SK-N-SH (cell line): ENCODE results near the gene RASAL2. TPM values are rescaled to one million over a fixed set of nuclear protein-coding genes. Genes with fewer than 3 reads are reported as not detected.

Source experiments
- CTCF ChIA-PET: fragments of 300-600, 350-600 bp; formaldehyde crosslinking; extraction: SDS; loops from one replicate; lab custom pipeline; 2021; lab: Yijun Ruan, JAX
- POLR2A ChIA-PET: fragments of 350-600 bp; sonication (Branson Sonifier 250); formaldehyde crosslinking; extraction: SDS; loops from one replicate; lab custom pipeline; 2020; ENCODE audit warnings: antibody characterized with exemption, inconsistent platforms; lab: Yijun Ruan, JAX
- DNase-seq: peaks from one replicate; pipeline ENCODE4 v3.0.0; 2012
- H2AFZ ChIP-seq: fragments of 200-600 bp; sonication (generic); 2 replicates; pipeline ENCODE4 v1.8.1; 2016; ENCODE audit warnings: antibody characterized with exemption, mild to moderate bottlenecking, low read depth
- H3F3A ChIP-seq: fragments of 200-600 bp; sonication (generic); replicated peaks from 2 replicates; pipeline ENCODE3; 2016; ENCODE audit warnings: antibody characterized with exemption, mild to moderate bottlenecking; ENCODE audit not compliant: insufficient read depth
- H3K27ac ChIP-seq, 2 experiments: fragments of 200-500 bp in 1 of 2; fragments of 200-600 bp in 1 of 2; sonication (Bioruptor generic) in 1 of 2; sonication (generic), shearing (Covaris generic) in 1 of 2; 2 replicates each; pipeline versions ENCODE4 v1.5.1 to v1.6.1; 2014 to 2016; ENCODE audit warnings: low read depth in 2 of 2, inconsistent platforms in 1 of 2, low read length in 1 of 2, mild to moderate bottlenecking in 1 of 2, mixed read lengths in 1 of 2
- H3K27me3 ChIP-seq: fragments of 200-600 bp; sonication (generic), shearing (Covaris generic); 2 replicates; pipeline ENCODE4 v1.6.1; 2016; ENCODE audit warnings: mixed run types; ENCODE audit not compliant: insufficient read depth
- H3K36me3 ChIP-seq, 2 experiments: fragments of 200-500 bp in 1 of 2; fragments of 200-600 bp in 1 of 2; sonication (Bioruptor generic) in 1 of 2; sonication (generic) in 1 of 2; replicated peaks in 1 of 2; 2 replicates each; pipeline versions ENCODE3 to v1.5.1; 2014 to 2016; ENCODE audit warnings: low read length in 1 of 2, mild to moderate bottlenecking in 1 of 2; ENCODE audit not compliant: insufficient read depth in 2 of 2, control insufficient read depth in 1 of 2
- H3K4me1 ChIP-seq, 2 experiments: fragments of 200-500 bp in 1 of 2; fragments of 200-600 bp in 1 of 2; sonication (Bioruptor generic) in 1 of 2; sonication (generic), shearing (Covaris generic) in 1 of 2; 2 replicates each; pipeline versions ENCODE4 v1.5.1 to v1.6.1; 2014 to 2016; ENCODE audit warnings: low read depth in 1 of 2, low read length in 1 of 2, mixed run types in 1 of 2; ENCODE audit not compliant: insufficient read depth in 2 of 2, control insufficient read depth in 1 of 2
- H3K4me2 ChIP-seq: fragments of 200-600 bp; sonication (generic), shearing (Covaris generic); 2 replicates; pipeline ENCODE4 v1.6.1; 2017; ENCODE audit warnings: mixed run types
- H3K4me3 ChIP-seq, 2 experiments: fragments of 200-500 bp in 1 of 2; fragments of 200-600 bp in 1 of 2; sonication (Bioruptor generic) in 1 of 2; sonication (generic), shearing (Covaris generic) in 1 of 2; 2 replicates each; pipeline versions ENCODE4 v1.5.1 to v1.8.1; 2014 to 2016; ENCODE audit warnings: low read depth in 2 of 2, inconsistent platforms in 1 of 2, low read length in 1 of 2, mild to moderate bottlenecking in 1 of 2, mixed read lengths in 1 of 2, moderate library complexity in 1 of 2
- H3K79me2 ChIP-seq: fragments of 200-600 bp; sonication (generic); 2 replicates; pipeline ENCODE4 v1.8.1; 2017; ENCODE audit warnings: mild to moderate bottlenecking; ENCODE audit not compliant: insufficient read depth
- H3K9ac ChIP-seq: fragments of 200-600 bp; sonication (generic); 2 replicates; pipeline ENCODE4 v1.6.1; 2017; ENCODE audit warnings: mixed run types
- H3K9me2 ChIP-seq: fragments of 200-600 bp; sonication (generic); 2 replicates; pipeline ENCODE4 v1.6.1; 2017; ENCODE audit warnings: mixed run types
- H3K9me3 ChIP-seq: fragments of 200-600 bp; sonication (generic); 2 replicates; pipeline ENCODE4 v1.6.1; 2017; ENCODE audit warnings: mixed run types, mild to moderate bottlenecking, moderate library complexity
- H4K20me1 ChIP-seq: fragments of 200-600 bp; sonication (generic); 2 replicates; pipeline ENCODE4 v1.6.1; 2017; ENCODE audit warnings: mild to moderate bottlenecking, mixed run types; ENCODE audit not compliant: insufficient read depth
- CHD2 ChIP-seq: fragments of 150-350 bp; IDR thresholded peaks from 2 replicates; pipeline ENCODE4 v1.6.1; 2018; ENCODE audit warnings: low read length; ENCODE audit not compliant: partially characterized antibody
- EP300 ChIP-seq, 2 experiments: IDR thresholded peaks; 2 replicates each; pipeline versions ENCODE4 v1.4.0 to v1.6.1; 2012; ENCODE audit warnings: borderline replicate concordance in 1 of 2, low read depth in 1 of 2, low read length in 1 of 2
- FOSL2 ChIP-seq: IDR thresholded peaks from 2 replicates; pipeline ENCODE4 v1.4.0; 2012; ENCODE audit warnings: low read depth, mild to moderate bottlenecking, moderate library complexity, borderline replicate concordance
- FOXJ3 ChIP-seq: sonication (generic); formaldehyde crosslinking; IDR thresholded peaks from 2 replicates; pipeline ENCODE4 v1.5.1; 2020; ENCODE audit warnings: mild to moderate bottlenecking, missing genetic modification reagents
- FOXM1 ChIP-seq: IDR thresholded peaks from 2 replicates; pipeline ENCODE4 v1.4.0; 2012; ENCODE audit warnings: low read depth, mild to moderate bottlenecking
- JUND ChIP-seq: IDR thresholded peaks from 2 replicates; pipeline ENCODE4 v1.4.0; 2012
- NFIC ChIP-seq: IDR thresholded peaks from 2 replicates; pipeline ENCODE4 v1.4.0; 2012; ENCODE audit warnings: borderline replicate concordance
- RAD21 ChIP-seq: IDR thresholded peaks from 2 replicates; pipeline ENCODE4 v1.6.1; 2012; ENCODE audit warnings: mild to moderate bottlenecking, low read length
- RFX5 ChIP-seq: IDR thresholded peaks from 2 replicates; pipeline ENCODE4 v1.6.1; 2012; ENCODE audit warnings: mild to moderate bottlenecking, improper control_type of control experiment, low read length
- RXRA ChIP-seq: IDR thresholded peaks from 2 replicates; pipeline ENCODE4 v1.4.0; 2012; ENCODE audit warnings: low read depth, mild to moderate bottlenecking, borderline replicate concordance
- SMC3 ChIP-seq: IDR thresholded peaks from 2 replicates; pipeline ENCODE4 v1.6.1; 2012; ENCODE audit warnings: low read depth, low read length, improper control_type of control experiment
- TAF1 ChIP-seq: IDR thresholded peaks from 2 replicates; pipeline ENCODE4 v1.6.1; 2012; ENCODE audit warnings: low read depth, mild to moderate bottlenecking, low read length, moderate library complexity, borderline replicate concordance
- TCF12 ChIP-seq: IDR thresholded peaks from 2 replicates; pipeline ENCODE4 v1.4.0; 2012
- WGBS: methylation state at CpG from one replicate; pipeline ENCODE4 v1.1.6; 2017; ENCODE audit warnings: low lambda C conversion rate; 5-methylcytosine and 5-hydroxymethylcytosine counted together
- polyA plus RNA-seq, 3 experiments: library from polyadenylated mRNA; depleted of rRNA; stranded (reverse); fragments of >200 nt; gene quantifications; 2 replicates each; pipeline ENCODE4 v1.2.3, GENCODE V29; 2012
- TF ChIP-seq, protein P1 (sequence below): IDR thresholded peaks from 2 replicates; pipeline ENCODE4; 2012
- TF ChIP-seq, protein P2 (sequence below): IDR thresholded peaks from 2 replicates; pipeline ENCODE4 v1.4.0; 2012; ENCODE audit warnings: low read depth, borderline replicate concordance
- TF ChIP-seq, protein P3 (sequence below): IDR thresholded peaks from 2 replicates; pipeline ENCODE4 v1.4.0; 2012; ENCODE audit warnings: low read depth

RASAL2 gene
- polyA plus RNA-seq, 1 of the 3 experiments (the other 2 are of a cell fraction) = 6.9 TPM

DNA sequence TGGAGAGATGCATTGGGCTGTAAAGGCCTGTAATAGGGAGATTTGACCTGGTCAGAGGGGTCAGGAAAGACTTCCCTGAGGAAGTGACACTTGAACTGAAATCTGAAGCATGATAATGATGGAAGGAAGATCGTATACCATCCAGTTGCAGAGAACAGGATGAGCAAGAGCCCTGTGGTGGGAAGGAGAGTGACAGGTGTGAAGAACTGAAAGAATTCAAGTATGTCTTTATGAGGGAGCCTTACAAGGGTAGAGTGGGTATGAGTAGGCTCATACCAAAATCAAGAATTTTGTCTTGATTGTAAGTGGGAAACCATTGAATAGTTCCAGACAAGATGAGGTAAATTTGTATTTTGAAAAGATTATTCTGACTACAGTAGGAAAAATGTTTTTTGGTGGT, 129.4 kb downstream of the RASAL2 start:
- 97% methylated on average over 1 of the region's 1 CpG for WGBS
- peaks cover 5% of the 10 kb centered on the region for H3F3A ChIP-seq
- H4K20me1 ChIP-seq = no peaks in the 10 kb centered on the region
- no peaks in the 10 kb centered on the region for H3K4me1 ChIP-seq
- no peaks in the 10 kb centered on the region for H3K27me3 ChIP-seq
- no peaks in the 10 kb centered on the region for H3K9me3 ChIP-seq
- POLR2A ChIA-PET = no interaction called here
- H3K9me2 ChIP-seq = no peaks in the 10 kb centered on the region
- H3K79me2 ChIP-seq = peaks cover 47% of the 10 kb centered on the region
- H3K4me2 ChIP-seq = no peak overlapping the region
- no peak overlapping the region for H3K9ac ChIP-seq
- no peak for TF ChIP-seq RFX5
- no peak overlapping the region for H2AFZ ChIP-seq
- no peak overlapping the region for H3K27ac ChIP-seq
- CTCF ChIA-PET = no interaction called here
- H3K36me3 ChIP-seq = no peaks in the 10 kb centered on the region
- H3K4me3 ChIP-seq = no peak overlapping the region
- DNase-seq = no peak

DNA sequence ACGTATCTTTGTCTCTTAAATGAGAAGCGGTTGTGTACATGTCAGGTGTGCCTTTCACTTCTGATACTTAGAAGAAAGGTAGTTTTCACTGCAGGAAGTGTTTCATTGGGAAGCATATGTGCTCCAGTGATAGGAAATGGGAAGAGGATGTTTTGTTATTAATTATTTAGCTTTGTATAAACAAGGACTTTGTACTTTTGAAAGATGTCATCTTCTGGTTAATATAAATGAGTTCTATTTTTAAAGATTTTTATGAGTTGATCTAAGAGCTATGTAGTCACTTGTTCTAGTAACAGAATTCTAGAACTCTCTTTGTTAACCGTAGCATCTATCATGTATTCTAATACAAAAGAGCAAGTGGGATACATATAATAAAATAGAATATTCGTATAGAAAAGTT, 130.5 kb downstream of the RASAL2 start:
- no peak for DNase-seq
- no peak for TF ChIP-seq SMC3
- no peak for TF ChIP-seq FOXM1
- TF ChIP-seq, protein P1, sequence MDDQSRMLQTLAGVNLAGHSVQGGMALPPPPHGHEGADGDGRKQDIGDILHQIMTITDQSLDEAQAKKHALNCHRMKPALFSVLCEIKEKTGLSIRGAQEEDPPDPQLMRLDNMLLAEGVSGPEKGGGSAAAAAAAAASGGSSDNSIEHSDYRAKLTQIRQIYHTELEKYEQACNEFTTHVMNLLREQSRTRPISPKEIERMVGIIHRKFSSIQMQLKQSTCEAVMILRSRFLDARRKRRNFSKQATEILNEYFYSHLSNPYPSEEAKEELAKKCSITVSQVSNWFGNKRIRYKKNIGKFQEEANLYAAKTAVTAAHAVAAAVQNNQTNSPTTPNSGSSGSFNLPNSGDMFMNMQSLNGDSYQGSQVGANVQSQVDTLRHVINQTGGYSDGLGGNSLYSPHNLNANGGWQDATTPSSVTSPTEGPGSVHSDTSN = no peak
- TF ChIP-seq RXRA = no peak
- TF ChIP-seq, protein P2, sequence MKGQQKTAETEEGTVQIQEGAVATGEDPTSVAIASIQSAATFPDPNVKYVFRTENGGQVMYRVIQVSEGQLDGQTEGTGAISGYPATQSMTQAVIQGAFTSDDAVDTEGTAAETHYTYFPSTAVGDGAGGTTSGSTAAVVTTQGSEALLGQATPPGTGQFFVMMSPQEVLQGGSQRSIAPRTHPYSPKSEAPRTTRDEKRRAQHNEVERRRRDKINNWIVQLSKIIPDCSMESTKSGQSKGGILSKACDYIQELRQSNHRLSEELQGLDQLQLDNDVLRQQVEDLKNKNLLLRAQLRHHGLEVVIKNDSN = no peak
- no peak for TF ChIP-seq NFIC
- TF ChIP-seq EP300 (IDR thresholded peaks at IDR 0.05; ENCODE audit: borderline replicate concordance in 1 of 2, low read depth in 1 of 2, low read length in 1 of 2) = no peak
- TF ChIP-seq FOSL2 = no peak
- TF ChIP-seq CHD2 = no peak
- TF ChIP-seq, protein P3, sequence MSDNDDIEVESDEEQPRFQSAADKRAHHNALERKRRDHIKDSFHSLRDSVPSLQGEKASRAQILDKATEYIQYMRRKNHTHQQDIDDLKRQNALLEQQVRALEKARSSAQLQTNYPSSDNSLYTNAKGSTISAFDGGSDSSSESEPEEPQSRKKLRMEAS = no peak
- TF ChIP-seq RAD21 = no peak
- no peak for TF ChIP-seq TCF12
- TF ChIP-seq RFX5 = no peak
- no peak for TF ChIP-seq JUND
- TF ChIP-seq FOXJ3 (CRISPR knock-in tag) = no peak
- TF ChIP-seq TAF1 = no peak
- ChIA-PET CTCF (interaction anchor here (0.6 kb wide), 1 partner anchor 1005 kb away, joined by 3 read pairs; no protein-coding TSS in a partner anchor), POLR2A (no interaction called here)
- Histone ChIP-seq H3K4me1 (no peaks in the 10 kb centered on the region), H3K79me2 (peaks cover 53% of the 10 kb centered on the region), H3K4me3 (no peak overlapping the region), H3K4me2 (no peak overlapping the region), H3K27me3 (no peaks in the 10 kb centered on the region), H3K9me3 (no peaks in the 10 kb centered on the region), H3F3A (peaks cover 5% of the 10 kb centered on the region), H3K9ac (no peak overlapping the region), H4K20me1 (no peaks in the 10 kb centered on the region), H3K9me2 (no peaks in the 10 kb centered on the region), H2AFZ (no peak overlapping the region), H3K27ac (no peak overlapping the region), H3K36me3 (no peaks in the 10 kb centered on the region)
- 69% methylated on average over 4 of the region's 4 CpGs for WGBS
